ENCODE results near the gene DPYD. TPM values are rescaled to one million over a fixed set of nuclear protein-coding genes. Genes with fewer than 3 reads are reported as not detected.

DPYD gene
- total RNA-seq, 1 experiment from 2014 or later: 12.8 TPM

DNA sequence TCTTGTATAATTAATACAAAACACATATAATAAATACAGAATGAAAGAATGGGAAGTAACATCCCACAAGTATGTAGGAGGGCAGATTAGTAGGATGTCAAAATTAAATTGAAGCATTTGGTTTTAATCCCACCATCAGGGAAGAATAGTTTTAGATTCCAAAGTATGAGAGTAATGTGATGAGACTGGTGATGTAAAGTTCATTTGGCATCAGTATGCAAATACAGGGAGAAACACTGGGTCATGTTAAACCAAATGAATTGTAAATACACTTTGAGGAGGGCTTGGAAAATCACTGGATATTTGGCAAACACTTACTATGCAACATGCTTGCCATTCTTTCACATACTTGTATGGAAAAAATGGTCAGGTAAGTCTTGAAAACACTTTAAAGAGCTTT is 358.8 kb downstream of the DPYD start:
- ChIA-PET POLR2A (ENCODE audit: unreplicated experiment) (no interaction called here), CTCF (no interaction called here)
- no TSS peak for BruUV-seq (replicated peaks)
- no peaks in the 10 kb centered on the region for H3K9me2 ChIP-seq (replicated peaks; ENCODE audit: low read length)
- H3K9me3 ChIP-seq (ENCODE audit: low read length): no peaks in the 10 kb centered on the region
- H3K27ac ChIP-seq (ENCODE audit: low read length): no peak overlapping the region
- no peaks in the 10 kb centered on the region for H3K4me1 ChIP-seq (ENCODE audit: insufficient read depth, low read length)
- H3K79me2 ChIP-seq (ENCODE audit: low read length): no peaks in the 10 kb centered on the region
- no peak overlapping the region for H3K4me2 ChIP-seq (ENCODE audit: low read length)
- H3F3A ChIP-seq (ENCODE audit: low read length, unreplicated experiment): no peaks in the 10 kb centered on the region
- H3K4me3 ChIP-seq (ENCODE audit: low read length): no peak overlapping the region
- H3K27me3 ChIP-seq (ENCODE audit: low read length): no peaks in the 10 kb centered on the region
- TF ChIP-seq EZH2phosphoT487 (IDR thresholded peaks at IDR 0.05; ENCODE audit: borderline replicate concordance, low read length) (no peak), EZH2 (IDR thresholded peaks at IDR 0.05; ENCODE audit: low read length, unreplicated experiment) (no peak)
- TF ChIP-seq, protein P1, sequence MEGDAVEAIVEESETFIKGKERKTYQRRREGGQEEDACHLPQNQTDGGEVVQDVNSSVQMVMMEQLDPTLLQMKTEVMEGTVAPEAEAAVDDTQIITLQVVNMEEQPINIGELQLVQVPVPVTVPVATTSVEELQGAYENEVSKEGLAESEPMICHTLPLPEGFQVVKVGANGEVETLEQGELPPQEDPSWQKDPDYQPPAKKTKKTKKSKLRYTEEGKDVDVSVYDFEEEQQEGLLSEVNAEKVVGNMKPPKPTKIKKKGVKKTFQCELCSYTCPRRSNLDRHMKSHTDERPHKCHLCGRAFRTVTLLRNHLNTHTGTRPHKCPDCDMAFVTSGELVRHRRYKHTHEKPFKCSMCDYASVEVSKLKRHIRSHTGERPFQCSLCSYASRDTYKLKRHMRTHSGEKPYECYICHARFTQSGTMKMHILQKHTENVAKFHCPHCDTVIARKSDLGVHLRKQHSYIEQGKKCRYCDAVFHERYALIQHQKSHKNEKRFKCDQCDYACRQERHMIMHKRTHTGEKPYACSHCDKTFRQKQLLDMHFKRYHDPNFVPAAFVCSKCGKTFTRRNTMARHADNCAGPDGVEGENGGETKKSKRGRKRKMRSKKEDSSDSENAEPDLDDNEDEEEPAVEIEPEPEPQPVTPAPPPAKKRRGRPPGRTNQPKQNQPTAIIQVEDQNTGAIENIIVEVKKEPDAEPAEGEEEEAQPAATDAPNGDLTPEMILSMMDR (conservative IDR thresholded peaks at IDR 0.05; ENCODE audit: low read depth, low read length): no peak
- no peak overlapping the region for H3K9ac ChIP-seq (ENCODE audit: low read length)
- no peaks in the 10 kb centered on the region for H4K20me1 ChIP-seq (ENCODE audit: low read length)
- ATAC-seq (no peak), DNase-seq (no peak)
- no peaks in the 10 kb centered on the region for H3K36me3 ChIP-seq (ENCODE audit: low read depth, low read length)
- no peak overlapping the region for H2AFZ ChIP-seq (ENCODE audit: low read length)
- intact Hi-C loops (cut with micrococcal nuclease): no loop called here

DNA sequence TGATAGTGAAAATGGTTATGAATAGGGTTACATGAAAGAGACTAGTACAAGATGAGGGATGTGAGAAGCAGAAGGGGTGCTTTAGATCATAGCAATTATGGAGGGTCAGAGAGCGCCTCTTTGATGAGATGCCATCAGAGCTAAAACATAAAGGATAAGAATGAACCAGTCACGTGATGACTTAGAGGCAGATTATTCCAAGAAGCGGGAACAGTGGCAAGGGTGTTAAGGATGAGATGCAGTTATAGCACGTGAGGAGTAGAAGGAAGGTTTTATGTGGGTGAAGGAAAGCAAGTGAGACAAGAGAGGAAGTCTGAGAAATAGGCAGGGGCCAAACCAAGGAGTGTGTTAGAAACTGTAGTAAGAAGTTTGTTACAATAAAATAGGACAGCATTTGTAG is 360.1 kb downstream of the DPYD start:
- DNase-seq (no peak), ATAC-seq (no peak)
- H3K9ac ChIP-seq (ENCODE audit: low read length): no peak overlapping the region
- H2AFZ ChIP-seq (ENCODE audit: low read length): no peak overlapping the region
- no peaks in the 10 kb centered on the region for H3K9me2 ChIP-seq (replicated peaks; ENCODE audit: low read length)
- H3K9me3 ChIP-seq (ENCODE audit: low read length): no peaks in the 10 kb centered on the region
- no peaks in the 10 kb centered on the region for H3K4me1 ChIP-seq (ENCODE audit: insufficient read depth, low read length)
- ChIA-PET POLR2A (ENCODE audit: unreplicated experiment) (no interaction called here), CTCF (no interaction called here)
- H3K36me3 ChIP-seq (ENCODE audit: low read depth, low read length): no peaks in the 10 kb centered on the region
- TF ChIP-seq EZH2phosphoT487 (IDR thresholded peaks at IDR 0.05; ENCODE audit: borderline replicate concordance, low read length): no peak
- TF ChIP-seq, protein P1 (conservative IDR thresholded peaks at IDR 0.05; ENCODE audit: low read depth, low read length): no peak
- no peak for TF ChIP-seq EZH2 (IDR thresholded peaks at IDR 0.05; ENCODE audit: low read length, unreplicated experiment)
- H4K20me1 ChIP-seq (ENCODE audit: low read length): no peaks in the 10 kb centered on the region
- no TSS peak for BruUV-seq (replicated peaks)
- no peak overlapping the region for H3K4me3 ChIP-seq (ENCODE audit: low read length)
- no peaks in the 10 kb centered on the region for H3K79me2 ChIP-seq (ENCODE audit: low read length)
- H3F3A ChIP-seq (ENCODE audit: low read length, unreplicated experiment): no peaks in the 10 kb centered on the region
- H3K27ac ChIP-seq (ENCODE audit: low read length): no peak overlapping the region
- no peak overlapping the region for H3K4me2 ChIP-seq (ENCODE audit: low read length)
- intact Hi-C loops (cut with micrococcal nuclease): no loop called here
- H3K27me3 ChIP-seq (ENCODE audit: low read length): no peaks in the 10 kb centered on the region

DNA sequence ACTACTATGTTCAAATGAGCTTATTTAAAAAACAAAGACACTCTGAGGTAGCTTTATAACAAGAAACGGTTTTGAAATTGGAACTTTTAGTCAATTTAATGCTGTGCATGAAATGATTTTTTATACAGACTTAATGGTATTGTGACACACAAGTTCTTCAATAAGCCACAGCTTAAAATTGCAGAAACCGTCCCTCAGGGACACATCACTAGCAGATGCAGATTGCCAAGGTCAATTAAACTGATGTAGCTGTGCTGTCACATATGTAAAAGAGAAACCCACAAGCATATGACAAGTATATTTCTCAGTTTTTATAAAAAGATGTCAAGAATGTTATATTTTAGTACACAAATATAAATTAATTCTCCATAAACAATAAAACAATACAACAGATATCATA is 366.9 kb downstream of the DPYD start:
- Histone ChIP-seq H2AFZ (ENCODE audit: low read length) (no peak overlapping the region), H3K36me3 (ENCODE audit: low read depth, low read length) (no peaks in the 10 kb centered on the region), H3K9ac (ENCODE audit: low read length) (no peak overlapping the region), H3K27me3 (ENCODE audit: low read length) (no peaks in the 10 kb centered on the region), H3K27ac (ENCODE audit: low read length) (no peak overlapping the region), H3K4me2 (ENCODE audit: low read length) (no peak overlapping the region), H4K20me1 (ENCODE audit: low read length) (no peaks in the 10 kb centered on the region), H3K79me2 (ENCODE audit: low read length) (no peaks in the 10 kb centered on the region), H3K4me3 (ENCODE audit: low read length) (no peak overlapping the region), H3K9me3 (ENCODE audit: low read length) (no peaks in the 10 kb centered on the region), H3F3A (ENCODE audit: low read length, unreplicated experiment) (no peaks in the 10 kb centered on the region), H3K4me1 (ENCODE audit: insufficient read depth, low read length) (no peaks in the 10 kb centered on the region), H3K9me2 (replicated peaks; ENCODE audit: low read length) (no peaks in the 10 kb centered on the region)
- intact Hi-C loops (cut with micrococcal nuclease): no loop called here
- ChIA-PET CTCF (no interaction called here), POLR2A (ENCODE audit: unreplicated experiment) (interaction anchor here (0.6 kb wide), 1 partner anchor 339 kb away, joined by 4 read pairs; no protein-coding TSS in a partner anchor)
- ATAC-seq (no peak), DNase-seq (no peak)
- no TSS peak for BruUV-seq (replicated peaks)
- TF ChIP-seq EZH2 (IDR thresholded peaks at IDR 0.05; ENCODE audit: low read length, unreplicated experiment): no peak
- no peak for TF ChIP-seq EZH2phosphoT487 (IDR thresholded peaks at IDR 0.05; ENCODE audit: borderline replicate concordance, low read length)
- TF ChIP-seq, protein P1 (conservative IDR thresholded peaks at IDR 0.05; ENCODE audit: low read depth, low read length): no peak

All from PC-3 (cell line).